GM10248 (cell line): ENCODE measurements around the gene MAD2L1BP.

ENCODE experiments used
- CTCF ChIA-PET: fragments of 300-600 bp; sonication (Branson Sonifier 250); formaldehyde crosslinking; extraction: SDS; loops from one replicate; lab custom pipeline; 2021; ENCODE audit warnings: antibody characterized with exemption; lab: Yijun Ruan, JAX
- POLR2A ChIA-PET: fragments of 350-650 bp; sonication (Branson Sonifier 250); formaldehyde crosslinking; extraction: SDS; loops from one replicate; lab custom pipeline; 2020; ENCODE audit warnings: antibody characterized with exemption; lab: Yijun Ruan, JAX
- DNase-seq: peaks from one replicate; pipeline ENCODE4 v3.0.0; 2012; ENCODE audit errors: extremely low spot score
- CTCF ChIP-seq: IDR thresholded peaks from 2 replicates; pipeline ENCODE4 v1.5.1; 2012; ENCODE audit warnings: mild to moderate bottlenecking, low read depth; ENCODE audit errors: extremely low read depth, missing control alignments, control extremely low read depth

Gene MAD2L1BP

DNA sequence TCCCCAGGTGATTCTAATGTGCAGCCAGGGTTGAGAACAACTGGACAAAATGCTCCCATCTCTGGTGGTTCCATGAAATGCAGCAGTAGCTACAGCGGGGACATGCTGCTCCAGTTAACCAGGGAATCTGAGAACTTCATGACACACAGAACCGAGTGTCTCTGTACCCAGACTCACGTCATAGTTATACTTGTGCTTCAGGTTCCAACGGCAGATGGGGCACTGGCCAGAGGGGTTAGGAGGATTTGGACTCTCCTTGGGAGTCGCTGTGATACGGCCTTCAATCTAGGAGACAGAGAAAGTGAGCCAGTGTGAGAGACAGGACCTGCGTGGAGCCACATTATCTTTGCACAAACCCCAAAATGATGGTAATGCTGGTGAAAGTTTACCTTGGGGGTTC is 42.7 kb downstream of the MAD2L1BP start:
- ChIA-PET CTCF (interaction anchor here (1.0 to 5.0 kb wide), 6 partner anchors 10 to 401 kb away, joined by 3 to 56 read pairs (median 4); no protein-coding TSS in a partner anchor), POLR2A (interaction anchor here (0.5 kb wide), 1 partner anchor 663 kb away, joined by 3 read pairs; no protein-coding TSS in a partner anchor)
- no peak for DNase-seq
- no peak for TF ChIP-seq CTCF

GRCh38 chr6:43679057-43679456 is 43.4 kb downstream of the MAD2L1BP start:
- CTCF ChIA-PET = interaction anchor here (1.0 to 5.0 kb wide), 4 partner anchors 10 to 90 kb away, joined by 3 to 56 read pairs (median 4); no protein-coding TSS in a partner anchor
- POLR2A ChIA-PET = no interaction called here
- no peak for TF ChIP-seq CTCF
- no peak for DNase-seq

DNA sequence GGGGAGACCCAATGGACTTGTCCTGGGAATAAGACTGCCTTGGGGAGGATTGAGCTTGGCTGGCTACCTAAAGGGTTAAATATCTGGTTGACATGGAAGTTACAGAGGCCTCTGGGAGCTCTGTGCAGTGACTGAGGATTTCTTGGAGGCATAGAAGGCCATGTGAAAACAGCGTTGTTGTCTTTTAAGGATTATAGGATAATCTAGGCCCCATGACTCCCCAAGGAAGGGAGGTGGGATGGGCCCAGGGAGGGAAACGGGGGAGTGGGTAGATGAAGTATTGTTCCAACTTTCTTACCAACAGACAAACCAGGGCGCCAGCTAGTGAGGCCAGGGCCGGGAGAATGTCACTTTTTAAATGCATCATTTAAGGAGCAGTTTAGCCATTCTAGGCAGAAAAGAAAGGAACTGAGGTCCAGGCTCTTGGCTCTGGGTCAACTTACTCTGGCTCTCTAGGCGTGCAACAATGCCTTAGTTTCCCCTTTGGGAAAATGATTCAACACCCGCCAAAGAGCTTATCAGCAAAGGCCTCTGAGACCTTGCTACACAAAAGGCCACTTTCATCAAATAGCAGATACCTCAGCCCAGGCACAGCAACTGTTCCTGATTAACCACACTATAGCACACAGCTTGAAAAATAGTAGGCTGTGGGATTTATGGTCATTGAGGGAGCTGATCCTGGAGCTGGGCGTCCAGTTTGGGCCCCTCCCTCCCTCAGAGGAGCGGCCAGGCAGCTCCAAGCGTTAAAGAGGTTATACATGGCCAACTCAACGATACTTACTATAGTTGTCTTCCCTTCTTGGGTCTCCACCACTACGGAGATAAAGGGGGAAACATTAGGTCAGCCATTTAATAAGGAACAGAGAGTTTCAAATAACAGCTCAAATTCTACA is 44.9 kb downstream of the MAD2L1BP start:
- ChIA-PET CTCF (interaction anchor here (0.8 to 5.0 kb wide), 6 partner anchors 10 to 89 kb away, joined by 3 to 56 read pairs (median 3); no protein-coding TSS in a partner anchor), POLR2A (no interaction called here)
- no peak for DNase-seq
- TF ChIP-seq CTCF = no peak

GRCh38 chr6:43681303-43681702 is 45.7 kb downstream of the MAD2L1BP start:
- ChIA-PET CTCF (interaction anchor here (1.0 to 14.3 kb wide), 4 partner anchors 9 to 17 kb away, joined by 3 to 152 read pairs (median 30); no protein-coding TSS in a partner anchor), POLR2A (no interaction called here)

GRCh38 chr6:43682724-43683429 is 47.2 kb downstream of the MAD2L1BP start:
- CTCF ChIA-PET = interaction anchor here (1.3 to 14.3 kb wide), 3 partner anchors 13 to 396 kb away, joined by 3 to 152 read pairs (median 5); no protein-coding TSS in a partner anchor
- POLR2A ChIA-PET = interaction anchor here (0.5 kb wide), 1 partner anchor 564 kb away, joined by 3 read pairs; the partner anchor contains the start of gene HSP90AB1
- no peak for DNase-seq

More at GRCh38 chr6:43681303-43681702, 45.7 kb downstream of the MAD2L1BP start:
- no peak for TF ChIP-seq CTCF
- DNase-seq = no peak

More at GRCh38 chr6:43682724-43683429, 47.2 kb downstream of the MAD2L1BP start:
- TF ChIP-seq CTCF = no peak
